ENCODE measurements around the gene RAPGEF5.

Gene RAPGEF5

GRCh38 chr7:22216309-22216708, 140.6 kb downstream of the RAPGEF5 start:
- Histone ChIP-seq H3K4me1 (ENCODE audit: control insufficient read depth, insufficient read depth, low read length, poor library complexity, severe bottlenecking) (no peaks in the 10 kb centered on the region), H3K9me3 (ENCODE audit: control insufficient read depth, low read length) (no peaks in the 10 kb centered on the region), H3K27ac (ENCODE audit: insufficient read depth, low read length, poor library complexity, severe bottlenecking) (no peak overlapping the region), H3K36me3 (ENCODE audit: control insufficient read depth, insufficient read depth, low read length) (no peaks in the 10 kb centered on the region), H3K27me3 (replicated peaks; ENCODE audit: control insufficient read depth, insufficient read depth, low read length, poor library complexity, severe bottlenecking) (no peaks in the 10 kb centered on the region), H3K4me3 (ENCODE audit: insufficient read depth, low read depth, low read length, poor library complexity, severe bottlenecking) (no peak overlapping the region)
- no peak for DNase-seq

DNA sequence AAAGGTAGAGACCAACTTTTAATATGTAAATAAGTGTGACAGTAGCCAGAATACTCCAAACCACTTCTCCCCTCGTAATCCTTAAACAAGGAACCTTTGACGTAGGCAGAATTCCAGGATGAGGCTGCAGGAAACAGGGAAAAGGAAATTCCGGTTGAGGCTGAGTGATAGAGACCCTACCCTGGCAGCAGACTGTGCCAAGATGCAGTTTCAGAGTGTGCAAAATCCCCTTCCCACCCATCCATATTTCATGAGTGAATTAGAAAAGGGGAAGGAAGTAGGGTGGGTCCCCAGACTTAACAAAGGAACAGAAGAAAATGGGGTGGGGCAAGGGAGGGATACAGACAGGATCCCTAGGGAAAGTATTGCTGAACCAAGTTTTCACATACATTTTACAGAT, 143.0 kb downstream of the RAPGEF5 start:
- no peaks in the 10 kb centered on the region for H3K4me1 ChIP-seq (ENCODE audit: control insufficient read depth, insufficient read depth, low read length, poor library complexity, severe bottlenecking)
- no peak overlapping the region for H3K27ac ChIP-seq (ENCODE audit: insufficient read depth, low read length, poor library complexity, severe bottlenecking)
- H3K27me3 ChIP-seq (replicated peaks; ENCODE audit: control insufficient read depth, insufficient read depth, low read length, poor library complexity, severe bottlenecking), result no peaks in the 10 kb centered on the region
- no peaks in the 10 kb centered on the region for H3K9me3 ChIP-seq (ENCODE audit: control insufficient read depth, low read length)
- H3K36me3 ChIP-seq (ENCODE audit: control insufficient read depth, insufficient read depth, low read length), result no peaks in the 10 kb centered on the region
- no peak overlapping the region for H3K4me3 ChIP-seq (ENCODE audit: insufficient read depth, low read depth, low read length, poor library complexity, severe bottlenecking)
- DNase-seq, result no peak

GRCh38 chr7:22213081-22213480, 143.9 kb downstream of the RAPGEF5 start:
- no peaks in the 10 kb centered on the region for H3K4me1 ChIP-seq (ENCODE audit: control insufficient read depth, insufficient read depth, low read length, poor library complexity, severe bottlenecking)
- no peak for DNase-seq
- H3K27ac ChIP-seq (ENCODE audit: insufficient read depth, low read length, poor library complexity, severe bottlenecking), result no peak overlapping the region
- no peaks in the 10 kb centered on the region for H3K27me3 ChIP-seq (replicated peaks; ENCODE audit: control insufficient read depth, insufficient read depth, low read length, poor library complexity, severe bottlenecking)
- no peaks in the 10 kb centered on the region for H3K36me3 ChIP-seq (ENCODE audit: control insufficient read depth, insufficient read depth, low read length)
- H3K9me3 ChIP-seq (ENCODE audit: control insufficient read depth, low read length), result no peaks in the 10 kb centered on the region
- H3K4me3 ChIP-seq (ENCODE audit: insufficient read depth, low read depth, low read length, poor library complexity, severe bottlenecking), result no peak overlapping the region

DNA sequence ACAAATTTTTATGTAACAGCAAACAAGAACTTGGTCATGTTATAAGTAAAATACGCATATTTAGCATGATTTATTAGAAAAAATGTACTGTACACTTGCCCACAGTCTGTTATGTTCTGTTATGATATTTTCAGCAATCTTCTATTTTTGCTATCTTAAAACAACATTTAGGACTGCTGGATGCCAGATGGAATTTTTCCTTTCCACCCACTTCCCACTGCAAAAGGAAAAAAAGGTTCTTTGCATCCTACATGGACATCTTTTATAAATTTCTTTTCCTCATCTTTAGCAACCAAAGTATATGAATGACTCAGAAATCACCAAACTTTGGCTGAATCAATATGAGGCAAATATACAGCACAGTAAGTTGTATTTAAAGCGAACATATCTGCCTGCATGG, 146.0 kb downstream of the RAPGEF5 start:
- Histone ChIP-seq H3K9me3 (ENCODE audit: control insufficient read depth, low read length) (no peaks in the 10 kb centered on the region), H3K4me3 (ENCODE audit: insufficient read depth, low read depth, low read length, poor library complexity, severe bottlenecking) (no peak overlapping the region), H3K27me3 (replicated peaks; ENCODE audit: control insufficient read depth, insufficient read depth, low read length, poor library complexity, severe bottlenecking) (no peaks in the 10 kb centered on the region), H3K4me1 (ENCODE audit: control insufficient read depth, insufficient read depth, low read length, poor library complexity, severe bottlenecking) (no peaks in the 10 kb centered on the region), H3K36me3 (ENCODE audit: control insufficient read depth, insufficient read depth, low read length) (no peaks in the 10 kb centered on the region), H3K27ac (ENCODE audit: insufficient read depth, low read length, poor library complexity, severe bottlenecking) (no peak overlapping the region)
- DNase-seq, result no peak

GRCh38 chr7:22210355-22210754, 146.6 kb downstream of the RAPGEF5 start:
- no peak overlapping the region for H3K27ac ChIP-seq (ENCODE audit: insufficient read depth, low read length, poor library complexity, severe bottlenecking)
- H3K27me3 ChIP-seq (replicated peaks; ENCODE audit: control insufficient read depth, insufficient read depth, low read length, poor library complexity, severe bottlenecking), result no peaks in the 10 kb centered on the region
- H3K9me3 ChIP-seq (ENCODE audit: control insufficient read depth, low read length), result no peaks in the 10 kb centered on the region
- no peaks in the 10 kb centered on the region for H3K4me1 ChIP-seq (ENCODE audit: control insufficient read depth, insufficient read depth, low read length, poor library complexity, severe bottlenecking)
- no peak for DNase-seq
- no peak overlapping the region for H3K4me3 ChIP-seq (ENCODE audit: insufficient read depth, low read depth, low read length, poor library complexity, severe bottlenecking)
- no peaks in the 10 kb centered on the region for H3K36me3 ChIP-seq (ENCODE audit: control insufficient read depth, insufficient read depth, low read length)

DNA sequence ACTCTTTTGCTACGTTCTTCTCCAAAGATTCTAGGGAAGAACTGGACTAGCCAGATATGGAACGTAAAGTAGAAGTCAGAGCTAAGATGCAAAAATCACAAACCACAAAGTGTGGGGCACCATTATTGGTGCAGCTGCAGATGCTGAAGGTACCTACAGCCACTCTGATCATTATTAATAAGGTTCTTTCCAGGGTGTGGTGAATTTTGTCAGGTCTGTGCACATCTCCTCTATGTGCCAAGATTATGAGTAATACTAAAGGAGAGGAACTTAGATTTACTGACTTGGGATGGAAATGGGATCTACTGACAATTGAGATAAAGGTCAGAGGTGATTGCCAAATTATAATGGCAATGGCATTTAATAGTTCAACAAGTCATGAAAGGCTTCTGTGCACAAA, 148.2 kb downstream of the RAPGEF5 start:
- no peak for DNase-seq
- no peaks in the 10 kb centered on the region for H3K36me3 ChIP-seq (ENCODE audit: control insufficient read depth, insufficient read depth, low read length)
- H3K27ac ChIP-seq (ENCODE audit: insufficient read depth, low read length, poor library complexity, severe bottlenecking), result no peak overlapping the region
- H3K9me3 ChIP-seq (ENCODE audit: control insufficient read depth, low read length), result no peaks in the 10 kb centered on the region
- H3K27me3 ChIP-seq (replicated peaks; ENCODE audit: control insufficient read depth, insufficient read depth, low read length, poor library complexity, severe bottlenecking), result no peaks in the 10 kb centered on the region
- H3K4me3 ChIP-seq (ENCODE audit: insufficient read depth, low read depth, low read length, poor library complexity, severe bottlenecking), result no peak overlapping the region
- H3K4me1 ChIP-seq (ENCODE audit: control insufficient read depth, insufficient read depth, low read length, poor library complexity, severe bottlenecking), result no peaks in the 10 kb centered on the region

DNA sequence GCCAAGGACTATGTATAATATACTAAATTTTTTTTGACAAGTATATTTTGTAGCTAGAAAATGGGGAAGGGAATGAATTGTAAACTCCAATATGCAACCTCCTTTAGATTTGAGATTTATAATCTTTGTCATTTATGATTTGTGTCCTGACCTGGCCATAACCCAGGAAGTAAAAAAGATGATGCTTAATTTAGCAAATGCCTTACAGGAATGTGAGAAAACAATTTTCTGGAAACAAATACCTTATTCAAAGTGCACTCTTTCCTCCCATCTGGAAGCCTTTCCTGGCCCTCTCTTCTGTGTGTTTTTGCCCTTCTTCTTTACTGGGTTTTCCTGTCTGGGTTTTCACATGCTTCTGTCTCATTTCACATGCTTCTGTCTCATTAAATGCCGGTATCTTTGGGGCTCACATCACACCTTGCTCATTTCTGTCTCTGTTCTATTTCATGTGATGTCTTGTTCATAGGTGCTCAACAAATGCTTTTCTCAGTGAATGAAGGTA, 149.2 kb downstream of the RAPGEF5 start:
- no peaks in the 10 kb centered on the region for H3K4me1 ChIP-seq (ENCODE audit: control insufficient read depth, insufficient read depth, low read length, poor library complexity, severe bottlenecking)
- no peak overlapping the region for H3K4me3 ChIP-seq (ENCODE audit: insufficient read depth, low read depth, low read length, poor library complexity, severe bottlenecking)
- no peak overlapping the region for H3K27ac ChIP-seq (ENCODE audit: insufficient read depth, low read length, poor library complexity, severe bottlenecking)
- no peaks in the 10 kb centered on the region for H3K36me3 ChIP-seq (ENCODE audit: control insufficient read depth, insufficient read depth, low read length)
- no peak for DNase-seq
- no peaks in the 10 kb centered on the region for H3K9me3 ChIP-seq (ENCODE audit: control insufficient read depth, low read length)
- H3K27me3 ChIP-seq (replicated peaks; ENCODE audit: control insufficient read depth, insufficient read depth, low read length, poor library complexity, severe bottlenecking), result no peaks in the 10 kb centered on the region

GRCh38 chr7:22205631-22206030, 151.3 kb downstream of the RAPGEF5 start:
- Histone ChIP-seq H3K36me3 (ENCODE audit: control insufficient read depth, insufficient read depth, low read length) (no peaks in the 10 kb centered on the region), H3K4me1 (ENCODE audit: control insufficient read depth, insufficient read depth, low read length, poor library complexity, severe bottlenecking) (no peaks in the 10 kb centered on the region), H3K4me3 (ENCODE audit: insufficient read depth, low read depth, low read length, poor library complexity, severe bottlenecking) (no peak overlapping the region), H3K27me3 (replicated peaks; ENCODE audit: control insufficient read depth, insufficient read depth, low read length, poor library complexity, severe bottlenecking) (peaks cover 4% of the 10 kb centered on the region), H3K9me3 (ENCODE audit: control insufficient read depth, low read length) (no peaks in the 10 kb centered on the region), H3K27ac (ENCODE audit: insufficient read depth, low read length, poor library complexity, severe bottlenecking) (no peak overlapping the region)
- DNase-seq, result no peak

DNA sequence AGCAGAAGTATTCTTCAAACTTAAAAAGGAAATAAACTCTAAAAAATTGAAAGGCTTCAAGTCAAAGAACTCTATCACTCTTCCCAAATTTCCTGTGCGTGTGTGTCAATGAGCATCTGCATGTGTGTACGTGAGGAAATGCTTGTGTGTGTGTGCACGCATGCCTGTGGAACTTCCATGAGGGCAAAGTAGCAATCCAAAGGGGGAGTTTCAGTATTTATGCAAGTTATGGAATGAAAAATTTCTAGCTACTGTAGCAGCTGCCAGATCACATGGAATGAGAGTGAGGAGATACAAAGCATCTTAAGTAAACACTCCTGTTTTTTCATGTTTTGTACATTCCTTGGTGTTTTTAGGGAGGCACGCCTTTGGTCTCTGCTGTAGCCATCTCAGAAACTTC, 152.6 kb downstream of the RAPGEF5 start:
- Histone ChIP-seq H3K27me3 (replicated peaks; ENCODE audit: control insufficient read depth, insufficient read depth, low read length, poor library complexity, severe bottlenecking) (peaks cover 4% of the 10 kb centered on the region), H3K9me3 (ENCODE audit: control insufficient read depth, low read length) (no peaks in the 10 kb centered on the region), H3K4me3 (ENCODE audit: insufficient read depth, low read depth, low read length, poor library complexity, severe bottlenecking) (no peak overlapping the region), H3K36me3 (ENCODE audit: control insufficient read depth, insufficient read depth, low read length) (no peaks in the 10 kb centered on the region), H3K4me1 (ENCODE audit: control insufficient read depth, insufficient read depth, low read length, poor library complexity, severe bottlenecking) (no peaks in the 10 kb centered on the region), H3K27ac (ENCODE audit: insufficient read depth, low read length, poor library complexity, severe bottlenecking) (no peak overlapping the region)
- no peak for DNase-seq

DNA sequence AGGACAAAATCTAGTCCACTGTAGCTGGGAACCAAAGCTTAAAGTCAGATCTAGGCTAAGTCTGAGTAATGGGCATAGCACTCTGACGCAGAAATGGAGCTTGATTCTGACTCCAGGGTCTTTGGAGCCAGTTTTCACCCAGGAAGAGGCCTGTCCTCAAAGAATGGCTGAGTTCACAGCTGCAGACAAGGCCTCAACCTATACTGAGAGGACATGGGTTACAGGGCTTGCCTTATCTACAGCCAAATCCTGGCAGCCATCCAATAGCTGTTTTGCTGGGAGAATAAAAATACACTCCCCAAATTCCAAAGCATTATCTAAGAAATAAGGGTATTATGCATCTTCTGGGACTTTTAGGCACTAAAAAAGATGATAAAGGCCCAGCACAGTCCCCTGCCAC, 154.8 kb downstream of the RAPGEF5 start:
- DNase-seq, result no peak
- Histone ChIP-seq H3K27ac (ENCODE audit: insufficient read depth, low read length, poor library complexity, severe bottlenecking) (no peak overlapping the region), H3K9me3 (ENCODE audit: control insufficient read depth, low read length) (no peaks in the 10 kb centered on the region), H3K36me3 (ENCODE audit: control insufficient read depth, insufficient read depth, low read length) (no peaks in the 10 kb centered on the region), H3K4me3 (ENCODE audit: insufficient read depth, low read depth, low read length, poor library complexity, severe bottlenecking) (no peak overlapping the region), H3K27me3 (replicated peaks; ENCODE audit: control insufficient read depth, insufficient read depth, low read length, poor library complexity, severe bottlenecking) (peaks cover 4% of the 10 kb centered on the region), H3K4me1 (ENCODE audit: control insufficient read depth, insufficient read depth, low read length, poor library complexity, severe bottlenecking) (no peaks in the 10 kb centered on the region)

All from effector memory CD4-positive, alpha-beta T cell (primary cell).